ENCODE results near the gene SAYSD1. TPM values are rescaled to one million over a fixed set of nuclear protein-coding genes. Genes with fewer than 3 reads are reported as not detected.

Gene SAYSD1
- total RNA-seq, 1 experiment from 2014 or later = 20.8 TPM

- no peak for DNase-seq
- no peak overlapping the region for H3K4me3 ChIP-seq (ENCODE audit: low read depth, low read length)
- H3K4me1 Mint-ChIP-seq (ENCODE audit: low read depth, unreplicated experiment) = peaks cover 35% of the 10 kb centered on the region
- no peaks in the 10 kb centered on the region for H3K36me3 ChIP-seq (ENCODE audit: control insufficient read depth, insufficient read depth, low read length)
- H3K4me1 ChIP-seq = peaks cover 43% of the 10 kb centered on the region
- no peaks in the 10 kb centered on the region for H3K9me3 Mint-ChIP-seq (ENCODE audit: unreplicated experiment)
- intact Hi-C loops (cut with micrococcal nuclease; ENCODE audit: unreplicated experiment) = loop anchor here (5.0 kb wide), 1 partner anchor 87 kb away; no protein-coding TSS in a partner anchor
- H3K27me3 Mint-ChIP-seq (ENCODE audit: insufficient read depth, unreplicated experiment) = no peaks in the 10 kb centered on the region
- no peak overlapping the region for H3K4me3 Mint-ChIP-seq (ENCODE audit: unreplicated experiment)
- no peaks in the 10 kb centered on the region for H3K27me3 ChIP-seq (replicated peaks; ENCODE audit: control insufficient read depth, insufficient read depth, low read length)
- no peak for TF ChIP-seq CTCF (IDR thresholded peaks at IDR 0.05; ENCODE audit: insufficient read depth in 1 of 2, low read depth in 1 of 2, low read length in 1 of 2, severe bottlenecking in 1 of 2, unreplicated experiment in 1 of 2)
- POLR2A ChIA-PET = no interaction called here
- CTCF ChIA-PET = no interaction called here
- no peaks in the 10 kb centered on the region for H3K9me3 ChIP-seq
- H3K36me3 Mint-ChIP-seq (ENCODE audit: insufficient read depth, unreplicated experiment) = no peaks in the 10 kb centered on the region
- BruUV-seq (replicated peaks) = no TSS peak
- H3K27ac Mint-ChIP-seq (ENCODE audit: unreplicated experiment) = no peak overlapping the region
These were observed 55.3 kb downstream of the SAYSD1 start for GRCh38 chr6:39059496-39060310.

GRCh38 chr6:39058471-39059147 lies 56.4 kb downstream of the SAYSD1 start:
- H3K4me3 Mint-ChIP-seq (ENCODE audit: unreplicated experiment) = no peak overlapping the region
- H3K27me3 Mint-ChIP-seq (ENCODE audit: insufficient read depth, unreplicated experiment) = no peaks in the 10 kb centered on the region
- Histone ChIP-seq H3K4me1 (peaks cover 41% of the 10 kb centered on the region), H3K36me3 (ENCODE audit: control insufficient read depth, insufficient read depth, low read length) (no peaks in the 10 kb centered on the region), H3K9me3 (no peaks in the 10 kb centered on the region), H3K27me3 (replicated peaks; ENCODE audit: control insufficient read depth, insufficient read depth, low read length) (no peaks in the 10 kb centered on the region), H3K4me3 (ENCODE audit: low read depth, low read length) (no peak overlapping the region)
- ChIA-PET CTCF (no interaction called here), POLR2A (no interaction called here)
- H3K4me1 Mint-ChIP-seq (ENCODE audit: low read depth, unreplicated experiment) = peaks cover 24% of the 10 kb centered on the region
- no peaks in the 10 kb centered on the region for H3K9me3 Mint-ChIP-seq (ENCODE audit: unreplicated experiment)
- intact Hi-C loops (cut with micrococcal nuclease; ENCODE audit: unreplicated experiment) = no loop called here
- H3K36me3 Mint-ChIP-seq (ENCODE audit: insufficient read depth, unreplicated experiment) = no peaks in the 10 kb centered on the region
- no peak for DNase-seq
- no TSS peak for BruUV-seq (replicated peaks)
- no peak overlapping the region for H3K27ac Mint-ChIP-seq (ENCODE audit: unreplicated experiment)
- TF ChIP-seq CTCF (IDR thresholded peaks at IDR 0.05; ENCODE audit: insufficient read depth in 1 of 2, low read depth in 1 of 2, low read length in 1 of 2, severe bottlenecking in 1 of 2, unreplicated experiment in 1 of 2) = no peak

GRCh38 chr6:39057251-39058155 lies 57.5 kb downstream of the SAYSD1 start:
- POLR2A ChIA-PET = no interaction called here
- Mint-ChIP-seq H3K27me3 (ENCODE audit: insufficient read depth, unreplicated experiment) (no peaks in the 10 kb centered on the region), H3K4me3 (ENCODE audit: unreplicated experiment) (no peak overlapping the region), H3K4me1 (ENCODE audit: low read depth, unreplicated experiment) (peaks cover 13% of the 10 kb centered on the region), H3K27ac (ENCODE audit: unreplicated experiment) (no peak overlapping the region), H3K9me3 (ENCODE audit: unreplicated experiment) (no peaks in the 10 kb centered on the region), H3K36me3 (ENCODE audit: insufficient read depth, unreplicated experiment) (no peaks in the 10 kb centered on the region)
- DNase-seq = no peak
- BruUV-seq (replicated peaks) = no TSS peak
- Histone ChIP-seq H3K27me3 (replicated peaks; ENCODE audit: control insufficient read depth, insufficient read depth, low read length) (no peaks in the 10 kb centered on the region), H3K4me3 (ENCODE audit: low read depth, low read length) (no peak overlapping the region), H3K36me3 (ENCODE audit: control insufficient read depth, insufficient read depth, low read length) (no peaks in the 10 kb centered on the region), H3K9me3 (no peaks in the 10 kb centered on the region), H3K4me1 (peaks cover 30% of the 10 kb centered on the region)
- intact Hi-C loops (cut with micrococcal nuclease; ENCODE audit: unreplicated experiment) = no loop called here
- no peak for TF ChIP-seq CTCF (IDR thresholded peaks at IDR 0.05; ENCODE audit: insufficient read depth in 1 of 2, low read depth in 1 of 2, low read length in 1 of 2, severe bottlenecking in 1 of 2, unreplicated experiment in 1 of 2)
- CTCF ChIA-PET = no interaction called here

Data from Caco-2 (cell line).